ENCODE results near the gene IFNA17. TPM values are rescaled to one million over a fixed set of nuclear protein-coding genes. Genes with fewer than 3 reads are reported as not detected.
A peak's percentile ranks its signal among the peaks of the same experiment; 100 is the strongest.

IFNA17 gene
- total RNA-seq, 1 donor from 2014 or later = not detected

DNA sequence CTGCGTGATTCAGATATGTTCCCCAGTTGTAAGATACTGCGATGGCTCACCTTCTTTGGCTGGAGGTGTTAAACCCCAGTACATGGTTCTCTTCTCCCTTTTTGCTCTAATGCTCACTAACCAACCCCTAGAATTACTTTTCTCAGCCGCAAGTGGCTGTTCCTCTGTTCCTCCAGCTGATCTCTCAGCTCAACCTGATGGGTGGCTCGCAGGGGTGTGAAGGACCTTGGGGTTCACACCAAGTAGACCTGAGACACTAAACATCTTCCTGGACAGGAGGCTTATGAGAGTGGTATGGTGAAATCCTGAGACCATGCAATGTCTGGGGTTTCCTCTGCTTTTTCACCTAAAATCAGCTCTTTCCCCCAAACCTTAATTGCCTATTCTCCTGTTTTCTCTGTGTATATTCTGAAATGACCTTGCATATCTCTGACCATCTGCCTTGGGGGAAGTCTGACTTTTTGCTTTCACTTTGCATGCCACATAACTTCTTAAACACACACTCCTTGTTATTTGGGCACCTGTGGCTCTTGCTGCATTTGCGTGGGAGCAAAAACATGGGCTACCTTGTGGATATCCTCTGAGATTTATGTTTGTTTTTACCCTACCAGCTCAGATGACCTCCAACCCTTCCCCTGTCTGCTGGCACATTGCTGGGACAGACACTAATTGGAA is 27.7 kb upstream of the IFNA17 start:
- no peak overlapping the region for H3K4me3 ChIP-seq
- DNase-seq (ENCODE audit: low spot score in 2 of 2) = no peak
- no peaks in the 10 kb centered on the region for H3K9me3 ChIP-seq
- no peaks in the 10 kb centered on the region for H3K4me1 ChIP-seq
- intact Hi-C loops (cut with DNase I) = no loop called here
- TF ChIP-seq CTCF (IDR thresholded peaks at IDR 0.05) = no peak
- H3K36me3 ChIP-seq = no peaks in the 10 kb centered on the region
- H3K27ac ChIP-seq = no peak overlapping the region
- no peaks in the 10 kb centered on the region for H3K27me3 ChIP-seq

DNA sequence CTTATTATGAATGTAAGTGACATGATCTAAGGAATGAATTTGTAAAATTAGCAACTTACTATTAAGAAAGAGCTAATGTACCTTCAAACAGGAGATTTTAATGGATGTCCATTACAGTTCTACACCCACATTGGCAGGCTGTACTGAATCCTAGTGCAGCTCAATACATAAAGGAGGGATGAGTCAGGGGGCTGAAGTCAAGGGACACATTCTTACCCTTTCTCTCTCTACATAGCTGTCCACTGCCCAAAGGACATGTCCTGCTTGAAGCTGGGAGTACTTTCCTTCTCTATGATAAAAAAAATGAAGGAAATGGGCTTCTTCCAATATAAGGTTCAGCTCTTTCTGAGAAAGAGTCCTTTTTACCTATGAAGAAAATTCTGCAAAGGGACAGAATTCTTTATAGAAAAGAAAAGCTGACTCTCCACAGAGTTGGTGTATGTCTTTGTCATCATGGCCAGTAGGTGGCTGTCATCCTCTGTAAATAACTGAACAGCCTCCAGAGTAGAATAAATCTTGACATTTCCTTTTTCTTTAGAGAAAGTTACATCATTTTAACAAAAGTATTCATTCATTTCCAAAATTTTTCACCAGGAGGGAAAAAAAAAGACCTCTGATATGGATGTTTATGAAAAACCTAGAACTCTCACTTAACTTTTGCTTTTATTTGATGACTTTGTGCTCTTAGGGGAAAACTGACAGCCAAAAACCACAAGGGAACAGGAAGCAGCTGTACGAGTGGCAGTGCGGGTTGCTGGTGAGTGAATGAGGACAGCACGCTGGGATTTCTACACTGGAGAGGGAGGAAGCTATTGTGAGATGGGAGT is 24.9 kb upstream of the IFNA17 start:
- Histone ChIP-seq H3K27ac (no peak overlapping the region), H3K9me3 (no peaks in the 10 kb centered on the region), H3K4me1 (no peaks in the 10 kb centered on the region), H3K36me3 (no peaks in the 10 kb centered on the region), H3K27me3 (no peaks in the 10 kb centered on the region), H3K4me3 (no peak overlapping the region)
- TF ChIP-seq CTCF (IDR thresholded peaks at IDR 0.05) = peak; percentile 8 to 25 (median 9)
- intact Hi-C loops (cut with DNase I) = no loop called here
- DNase-seq (ENCODE audit: low spot score in 2 of 2) = no peak

DNA sequence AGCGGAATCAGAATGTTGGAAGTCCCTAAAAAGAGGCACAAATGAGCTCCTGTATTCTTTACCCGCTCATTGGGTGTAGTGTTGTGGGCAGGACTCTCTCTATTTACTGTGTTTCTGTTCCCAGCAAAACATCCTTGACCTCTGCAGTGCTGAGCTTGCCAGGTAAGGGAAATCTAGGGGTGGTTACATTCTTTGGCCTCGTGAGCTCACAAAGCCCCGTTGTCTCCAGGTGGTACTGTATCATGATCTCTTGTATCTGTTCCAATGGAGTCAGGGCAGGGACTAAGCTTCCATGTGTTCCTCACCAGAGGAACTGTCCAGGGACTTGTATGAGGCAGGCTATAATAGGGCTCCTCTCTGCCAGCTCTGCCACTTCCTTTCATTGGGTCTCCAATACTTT is 23.6 kb upstream of the IFNA17 start:
- TF ChIP-seq CTCF (IDR thresholded peaks at IDR 0.05) = no peak
- Histone ChIP-seq H3K27ac (no peak overlapping the region), H3K27me3 (no peaks in the 10 kb centered on the region), H3K4me1 (no peaks in the 10 kb centered on the region), H3K4me3 (no peak overlapping the region), H3K36me3 (no peaks in the 10 kb centered on the region), H3K9me3 (no peaks in the 10 kb centered on the region)
- DNase-seq (ENCODE audit: low spot score in 2 of 2) = no peak
- intact Hi-C loops (cut with DNase I) = no loop called here

DNA sequence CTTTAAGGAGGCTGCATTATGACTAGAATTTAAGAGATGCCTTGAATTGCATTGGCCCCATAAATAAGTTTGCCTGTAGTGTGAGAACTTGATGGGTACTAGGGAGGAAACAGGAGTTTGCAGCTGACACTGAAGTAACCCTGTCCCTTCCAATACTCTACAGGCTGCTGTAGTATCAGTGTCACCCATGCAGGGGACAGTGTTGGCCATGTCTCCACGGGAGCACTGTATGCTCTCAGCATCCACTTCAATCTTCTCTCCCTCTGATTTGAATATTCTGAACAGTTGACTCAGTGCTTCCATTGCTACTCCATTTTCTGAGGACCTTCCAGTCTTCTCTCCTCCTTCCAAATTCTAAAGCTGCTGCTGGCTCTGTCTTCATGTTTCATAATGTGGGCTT is 23.2 kb upstream of the IFNA17 start:
- TF ChIP-seq CTCF (IDR thresholded peaks at IDR 0.05) = no peak
- intact Hi-C loops (cut with DNase I) = no loop called here

GRCh38 chr9:21244836-21245235 is 16.8 kb upstream of the IFNA17 start:
- no peaks in the 10 kb centered on the region for H3K4me1 ChIP-seq
- no peak for DNase-seq (ENCODE audit: low spot score in 2 of 2)
- H3K36me3 ChIP-seq = no peaks in the 10 kb centered on the region
- no peak overlapping the region for H3K27ac ChIP-seq
- no peak for TF ChIP-seq CTCF (IDR thresholded peaks at IDR 0.05)
- H3K9me3 ChIP-seq = no peaks in the 10 kb centered on the region
- no peaks in the 10 kb centered on the region for H3K27me3 ChIP-seq
- intact Hi-C loops (cut with DNase I) = no loop called here
- no peak overlapping the region for H3K4me3 ChIP-seq

More for the DNA sequence above, 23.2 kb upstream of the IFNA17 start:
- Histone ChIP-seq H3K27ac (no peak overlapping the region), H3K9me3 (no peaks in the 10 kb centered on the region), H3K4me1 (no peaks in the 10 kb centered on the region), H3K4me3 (no peak overlapping the region), H3K27me3 (no peaks in the 10 kb centered on the region), H3K36me3 (no peaks in the 10 kb centered on the region)
- no peak for DNase-seq (ENCODE audit: low spot score in 2 of 2)
